GM18508 (cell line): ENCODE data around the gene PTPRT.

Experiments used
- ATAC-seq: cut with Tn5 transposase; IDR thresholded peaks from one replicate; pipeline ENCODE4 v1.9.1; 2021; ENCODE audit warnings: moderate number of reproducible peaks; ENCODE audit not compliant: insufficient read depth, unreplicated experiment

Gene PTPRT

DNA sequence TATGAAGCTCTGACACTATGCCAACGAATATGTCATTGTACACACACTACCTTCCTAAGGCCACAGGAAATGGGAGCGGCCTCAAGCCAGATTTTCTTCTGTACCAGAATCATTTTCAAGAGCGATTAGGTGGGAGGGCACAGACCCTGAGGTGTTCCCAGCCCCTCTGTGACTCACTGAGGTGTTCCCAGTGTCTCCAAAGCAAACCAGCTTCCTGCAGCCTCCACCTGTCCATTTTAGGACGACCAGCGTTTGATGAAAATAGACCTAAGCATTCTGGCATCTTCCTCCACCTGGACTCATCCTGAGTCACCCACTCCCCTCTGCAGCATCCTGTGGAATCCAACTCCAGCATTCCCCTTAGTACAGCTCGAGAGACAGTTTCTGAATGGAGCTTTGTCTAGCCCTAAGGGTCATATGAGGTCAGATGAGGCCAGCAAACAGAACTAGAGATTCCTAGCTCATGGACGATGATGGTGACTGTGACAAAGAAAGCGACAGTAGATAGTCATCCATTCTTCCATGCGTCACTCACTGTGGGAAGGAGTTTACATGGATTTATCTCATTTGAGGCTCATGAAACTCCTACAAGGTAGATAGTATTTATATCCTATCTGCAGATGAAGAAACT is 203.4 kb downstream of the PTPRT start:
- ATAC-seq: no peak

DNA sequence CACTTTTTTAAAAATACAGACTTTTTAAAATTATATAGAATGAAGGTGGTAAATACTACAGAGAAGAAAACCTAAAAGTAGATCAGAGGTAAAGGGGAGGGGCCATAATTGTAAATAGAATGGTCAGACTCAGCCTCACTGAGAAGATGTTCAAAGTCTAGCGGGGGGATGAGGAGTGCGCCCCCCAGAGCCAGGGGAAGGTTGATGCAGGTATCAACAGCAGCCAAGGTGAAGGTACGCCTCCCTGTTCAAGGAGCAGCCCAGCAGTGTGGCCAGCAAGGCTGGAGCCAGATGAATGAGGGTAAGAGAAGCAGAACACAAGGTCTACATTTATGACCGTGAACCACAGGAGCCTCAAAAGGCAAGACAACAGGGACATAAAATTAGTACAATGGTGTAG is 204.1 kb downstream of the PTPRT start:
- no peak for ATAC-seq

DNA sequence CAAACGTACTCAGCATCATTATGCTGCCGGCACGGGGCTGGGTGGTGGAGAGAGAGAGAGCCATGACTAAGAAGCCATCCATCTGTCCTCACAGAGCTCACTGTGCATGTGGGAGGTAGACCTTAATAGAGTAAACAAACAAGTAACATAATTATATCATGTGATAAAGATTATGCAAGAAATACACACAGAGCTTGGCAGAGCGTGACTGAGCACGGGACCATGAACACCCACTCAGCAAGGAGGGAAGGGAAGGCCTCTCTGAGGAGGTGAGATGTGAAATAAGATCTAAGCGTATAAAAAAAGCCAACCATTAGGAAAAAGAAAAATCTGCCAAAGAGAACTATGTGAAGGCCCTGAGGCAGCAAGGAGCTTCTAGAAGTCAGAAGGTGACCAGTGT is 207.5 kb downstream of the PTPRT start:
- no peak for ATAC-seq

DNA sequence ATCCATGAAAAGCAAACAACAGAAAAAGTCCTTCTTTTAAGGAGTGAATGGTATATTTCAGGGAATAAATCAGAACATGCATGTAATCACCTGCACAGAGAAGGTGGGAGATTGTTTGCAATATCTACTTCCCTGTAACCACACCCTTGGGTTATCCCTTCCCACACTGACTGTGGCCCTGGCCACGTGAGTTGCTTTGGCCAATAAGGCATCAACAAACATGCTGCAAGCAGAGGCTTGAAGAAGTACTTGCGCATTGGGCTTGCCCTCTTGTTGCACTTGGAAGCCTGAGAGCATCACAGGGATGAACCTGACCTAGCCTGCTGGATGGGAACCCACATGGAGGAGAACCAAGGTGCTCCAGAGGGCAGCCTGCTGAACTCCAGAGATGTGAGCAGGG is 208.5 kb downstream of the PTPRT start:
- ATAC-seq: no peak

DNA sequence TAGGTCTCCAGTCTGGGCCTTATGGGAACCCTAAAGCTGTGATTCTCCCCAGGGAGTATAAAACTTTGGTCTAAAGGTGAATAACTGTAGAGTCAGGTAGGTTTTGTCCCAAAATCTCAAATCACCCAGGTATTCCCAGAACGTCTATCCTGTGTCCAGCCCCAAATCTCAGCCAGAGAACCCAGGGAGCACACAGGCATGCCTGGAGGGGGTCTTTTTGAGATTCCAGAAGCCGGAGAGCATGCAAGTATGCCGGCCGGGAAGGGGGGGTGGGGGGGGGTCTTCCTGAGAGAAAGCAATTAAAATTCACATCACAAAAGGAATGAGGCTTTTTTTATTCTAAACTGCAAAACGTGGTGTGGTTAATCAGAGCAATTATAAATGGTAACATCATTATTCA is 210.0 kb downstream of the PTPRT start:
- no peak for ATAC-seq

DNA sequence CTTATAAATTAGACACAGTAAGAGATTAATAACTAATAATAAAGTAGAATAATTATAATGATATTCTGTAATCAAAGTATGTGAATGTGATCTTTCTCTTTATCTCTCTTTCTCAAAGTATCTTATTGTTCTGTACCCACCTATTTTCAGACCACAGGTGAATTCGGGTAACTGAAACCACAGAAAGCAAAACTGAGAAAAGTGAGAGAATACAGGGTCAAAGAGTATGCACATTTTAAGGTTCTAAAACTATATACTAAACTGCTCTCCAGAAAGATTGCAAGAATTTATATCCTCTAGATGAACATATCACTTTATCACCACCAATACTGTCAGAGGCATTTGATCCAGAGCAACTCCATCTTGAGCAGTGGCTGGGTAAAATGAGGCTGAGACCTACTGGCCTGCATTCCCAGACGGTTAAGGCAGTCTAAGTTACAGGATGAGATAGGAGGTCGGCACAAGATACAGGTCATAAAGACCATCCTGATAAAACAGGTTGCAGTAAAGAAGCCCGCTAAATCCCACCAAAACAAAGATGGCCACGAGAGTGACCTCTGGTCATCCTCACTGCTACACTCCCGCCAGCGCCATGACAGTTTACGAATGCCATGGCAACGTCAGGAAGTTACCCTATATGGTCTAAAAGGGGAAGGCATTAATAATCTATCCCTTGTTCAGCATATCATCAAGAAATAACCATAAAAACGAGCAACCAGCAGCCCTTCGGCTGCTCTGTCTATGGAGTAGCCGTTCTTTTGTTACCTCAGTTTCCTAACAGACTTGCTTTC is 211.3 kb downstream of the PTPRT start:
- ATAC-seq: no peak

DNA sequence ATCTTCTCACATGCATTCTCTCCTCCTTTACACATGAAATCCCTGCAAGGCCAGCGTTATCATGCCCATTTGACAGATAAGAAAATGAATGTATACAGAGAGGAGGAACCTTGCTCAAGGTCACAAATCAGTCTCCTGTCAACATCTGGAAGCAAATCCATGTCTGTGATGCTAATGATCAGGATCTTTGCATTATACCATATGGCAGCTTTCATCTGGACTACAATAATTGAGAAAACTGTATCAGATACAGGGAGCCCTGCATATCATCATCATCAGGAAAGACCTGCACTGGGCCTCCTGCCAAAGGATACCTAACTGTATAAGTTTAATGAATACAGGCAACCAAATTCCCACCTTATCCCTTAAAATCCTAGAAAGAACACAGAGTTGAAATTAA is 213.7 kb downstream of the PTPRT start:
- no peak for ATAC-seq

DNA sequence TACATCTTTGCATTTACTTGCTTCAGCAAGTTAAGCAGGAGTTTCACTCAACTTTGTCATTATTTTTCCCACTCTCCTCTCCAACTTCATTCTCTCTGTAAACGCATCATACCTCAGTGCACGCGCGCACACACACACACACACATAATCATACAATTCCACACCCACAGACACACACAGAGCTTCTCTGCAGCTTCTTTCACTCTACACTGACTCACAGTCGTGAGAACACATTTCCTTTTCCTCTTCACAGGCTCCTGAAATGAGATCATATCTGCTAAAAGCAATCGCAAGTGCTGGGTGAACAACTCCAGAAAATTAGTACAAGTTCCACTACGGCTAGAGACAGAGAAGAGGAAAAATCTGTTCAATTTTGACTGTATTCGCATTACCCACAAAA is 215.4 kb downstream of the PTPRT start:
- ATAC-seq: no peak

DNA sequence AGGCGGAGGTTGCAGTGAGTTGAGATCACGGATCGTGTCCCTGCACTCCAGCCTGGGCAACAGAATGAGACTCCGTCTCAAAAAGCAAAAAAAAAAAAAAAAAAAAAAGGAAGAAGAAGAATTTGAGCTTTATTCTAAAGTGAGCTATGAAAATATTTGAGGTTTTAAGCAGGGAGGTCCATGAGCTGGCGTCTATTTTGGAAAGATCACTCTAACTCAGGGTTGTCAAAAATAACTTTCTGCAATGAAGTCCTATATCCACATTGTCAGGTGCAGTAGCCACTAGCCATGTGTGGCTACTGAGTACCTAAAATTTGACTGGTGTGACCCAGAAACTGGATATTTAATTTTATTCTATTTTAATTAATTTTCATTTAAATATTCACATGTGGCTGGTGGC is 217.1 kb downstream of the PTPRT start:
- ATAC-seq: no peak

DNA sequence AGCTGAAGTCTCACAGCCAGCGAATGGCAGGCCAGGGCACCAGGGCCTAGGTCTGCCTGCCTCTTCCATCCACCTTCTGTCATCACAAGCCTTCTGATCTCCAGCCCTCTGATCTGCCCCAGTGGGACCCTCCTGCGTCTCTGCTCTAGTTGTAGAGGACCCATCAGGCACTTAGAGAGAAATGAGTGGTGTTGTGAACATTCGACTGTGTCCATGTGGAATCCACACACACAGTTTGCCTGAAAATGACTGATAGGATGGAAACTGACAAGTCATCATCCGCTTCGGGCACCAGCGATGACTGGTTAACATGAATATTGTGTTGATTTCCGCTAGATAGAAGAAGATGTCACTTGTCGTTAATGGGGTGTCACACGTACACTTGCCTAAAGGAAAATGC is 221.0 kb downstream of the PTPRT start:
- no peak for ATAC-seq

DNA sequence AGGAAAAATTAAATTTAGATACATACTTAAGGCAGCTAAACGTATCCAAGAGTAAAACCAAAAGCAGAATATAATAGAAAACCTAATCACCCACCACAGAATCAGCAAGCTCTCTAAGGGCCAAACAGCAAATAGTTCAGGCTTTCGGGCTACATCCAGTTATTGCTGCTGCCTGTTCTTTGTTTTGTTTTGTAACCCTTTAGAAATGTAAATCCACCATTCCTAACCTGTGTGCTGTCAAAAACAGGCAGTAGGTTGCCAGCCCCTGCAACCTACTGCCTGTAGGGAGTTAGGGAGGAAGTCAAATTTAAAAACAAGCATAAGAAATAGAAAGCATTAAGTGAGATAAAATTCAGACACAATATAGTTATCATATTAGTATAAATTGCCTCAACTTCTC is 225.9 kb downstream of the PTPRT start:
- no peak for ATAC-seq

DNA sequence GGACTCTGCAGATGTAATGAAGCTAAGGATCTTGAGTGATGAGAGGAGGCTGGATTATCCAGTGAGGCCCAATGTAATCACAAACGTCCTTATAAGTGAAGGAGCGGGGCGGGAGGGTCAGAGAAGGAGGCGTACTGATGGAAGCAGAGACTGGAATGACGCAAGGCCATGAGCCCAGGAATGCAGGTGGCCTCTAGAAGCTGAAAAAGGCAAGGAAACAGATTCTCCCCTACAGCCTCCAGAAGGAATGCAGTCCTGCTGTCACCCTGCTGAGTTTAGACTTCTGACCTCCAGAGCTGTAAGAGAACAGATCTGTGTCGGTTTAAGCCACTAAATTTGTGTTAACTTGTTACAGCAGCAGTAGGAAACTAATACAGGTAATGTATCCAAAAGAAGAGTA is 227.9 kb downstream of the PTPRT start:
- no peak for ATAC-seq

DNA sequence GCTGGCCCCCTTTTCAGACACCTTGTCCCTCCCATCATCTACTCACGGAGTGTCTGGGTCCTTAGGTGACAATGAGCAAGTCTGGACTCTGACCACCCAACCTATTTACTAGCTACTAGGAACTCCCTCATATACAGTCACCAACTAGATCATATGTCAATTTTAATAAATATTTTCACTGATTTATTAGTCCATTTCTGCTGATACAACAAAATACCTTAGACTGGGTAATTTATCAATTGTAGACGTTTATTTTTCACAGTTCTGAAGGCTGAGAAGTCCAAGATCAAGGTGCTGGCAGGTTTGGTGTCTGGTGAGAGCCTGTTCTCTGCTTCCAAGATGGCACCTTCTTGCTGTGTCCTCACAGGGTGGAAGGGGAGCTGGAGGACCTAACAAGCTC is 229.7 kb downstream of the PTPRT start:
- no peak for ATAC-seq

DNA sequence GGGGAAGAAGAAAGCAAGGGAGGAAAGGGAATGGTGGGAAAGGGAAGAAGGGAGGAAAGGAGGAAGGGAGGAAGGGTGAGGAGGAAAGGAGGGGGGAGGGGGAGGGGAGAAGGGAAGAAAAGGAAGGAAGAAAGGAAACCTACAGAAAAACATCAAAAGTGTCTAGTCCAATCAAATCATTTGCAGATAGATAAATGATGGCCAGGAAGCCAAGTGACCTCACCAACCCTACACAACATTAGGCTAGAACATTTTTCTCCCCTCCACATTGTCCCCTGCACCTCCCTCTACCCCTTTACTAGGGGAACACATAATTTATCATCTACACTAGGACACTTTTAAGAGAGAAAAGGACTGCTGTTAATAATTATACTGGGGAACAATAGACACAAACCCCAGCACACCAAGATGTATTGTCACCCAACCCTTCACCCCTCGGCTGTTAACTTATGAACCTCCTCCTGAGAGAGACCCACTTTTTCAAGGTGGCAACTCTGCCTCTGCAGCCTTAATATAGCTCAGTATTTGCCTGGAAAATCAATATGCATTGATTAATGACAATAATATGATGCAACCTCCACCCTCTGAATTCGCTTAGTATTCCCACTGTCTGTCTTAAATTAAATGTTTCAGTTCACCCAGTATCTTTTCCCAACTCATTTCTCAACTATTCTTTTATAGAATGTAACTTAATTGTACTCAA is 231.2 kb downstream of the PTPRT start:
- no peak for ATAC-seq

DNA sequence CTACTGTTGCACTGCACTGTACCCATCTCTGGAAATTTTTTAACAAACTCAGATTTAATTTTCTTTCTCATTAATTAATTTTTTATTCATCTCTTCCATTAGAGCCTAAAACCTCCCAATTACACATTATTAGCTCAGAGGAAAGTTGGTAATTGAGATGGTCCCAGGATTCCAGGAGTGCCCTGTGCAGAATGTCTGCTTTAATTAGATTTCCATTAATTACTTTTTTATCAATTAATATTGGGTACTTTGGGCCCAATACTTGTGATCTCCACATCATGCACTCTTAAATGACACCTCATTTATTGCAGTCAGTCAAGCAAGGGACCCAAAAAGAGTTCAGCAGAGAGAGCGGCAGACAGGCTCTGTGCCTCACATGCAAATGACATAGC is 232.0 kb downstream of the PTPRT start:
- no peak for ATAC-seq

DNA sequence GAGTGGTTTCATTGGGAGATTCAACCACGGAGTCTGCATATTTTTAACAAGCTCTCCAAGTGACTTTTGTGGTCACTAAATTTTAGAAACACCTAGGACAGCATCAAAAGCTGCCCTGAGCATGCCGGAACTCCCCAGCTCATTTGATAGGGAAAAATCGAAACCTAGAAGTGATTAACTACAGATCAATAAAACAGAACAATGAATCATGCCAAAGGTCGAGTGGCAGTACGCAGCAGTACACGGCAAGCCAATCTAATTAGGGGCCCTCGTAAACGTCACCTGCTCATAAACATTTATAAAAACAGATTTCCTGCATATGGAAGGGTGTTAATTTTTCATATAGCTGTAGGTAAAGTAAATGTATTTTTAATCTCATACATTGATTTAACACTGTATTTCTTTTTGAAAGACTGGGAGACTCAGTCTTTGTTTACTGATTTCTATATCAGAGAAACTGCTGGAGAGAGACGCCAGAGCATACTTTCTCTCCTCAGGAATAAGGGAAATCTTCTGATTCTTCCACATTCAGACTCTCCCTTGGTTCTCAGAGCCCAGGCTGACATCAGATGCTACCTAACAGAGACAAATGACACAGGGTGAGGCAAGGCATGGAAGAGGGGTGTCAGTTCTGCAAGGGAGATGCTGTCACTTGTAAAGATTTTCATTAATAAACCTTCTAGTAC is 232.5 kb downstream of the PTPRT start:
- ATAC-seq: no peak

DNA sequence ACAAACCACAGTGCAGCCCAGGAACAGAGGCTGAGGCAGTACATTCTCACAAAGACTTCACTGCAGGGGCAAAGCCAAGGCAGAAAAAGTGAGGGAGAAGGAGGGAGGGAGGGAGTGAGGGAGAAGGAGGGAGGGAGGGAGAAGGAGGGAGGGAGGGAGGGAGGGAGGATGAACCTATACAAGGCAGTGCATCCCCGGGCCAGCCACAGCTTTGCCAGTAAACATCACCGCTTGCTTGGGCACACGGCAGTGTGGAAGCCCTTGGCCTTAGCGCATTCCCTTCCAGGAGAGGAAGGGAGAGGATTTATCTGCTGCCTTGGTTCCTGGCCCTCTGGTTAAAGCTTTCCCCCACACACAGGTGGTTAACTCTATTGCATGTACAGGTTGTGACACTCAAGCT is 234.0 kb downstream of the PTPRT start:
- no peak for ATAC-seq

DNA sequence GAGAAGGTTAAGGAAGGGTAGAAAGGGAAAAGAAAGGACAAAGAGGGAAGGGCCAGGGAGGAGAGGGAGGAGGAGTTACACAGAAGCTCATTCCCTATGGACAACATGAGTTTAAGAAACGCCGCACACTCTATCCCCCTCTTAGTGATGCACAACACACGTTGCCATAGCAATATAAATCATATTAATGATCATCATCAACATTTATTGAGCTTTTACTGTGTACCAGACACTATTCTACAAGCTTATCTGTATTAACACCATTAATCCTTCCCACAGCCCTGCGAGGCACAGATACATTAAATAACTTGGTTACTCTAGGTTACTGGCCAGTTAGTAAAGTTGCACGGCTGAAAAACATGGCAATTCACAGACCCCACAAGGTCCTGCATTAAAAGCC is 234.8 kb downstream of the PTPRT start:
- no peak for ATAC-seq

DNA sequence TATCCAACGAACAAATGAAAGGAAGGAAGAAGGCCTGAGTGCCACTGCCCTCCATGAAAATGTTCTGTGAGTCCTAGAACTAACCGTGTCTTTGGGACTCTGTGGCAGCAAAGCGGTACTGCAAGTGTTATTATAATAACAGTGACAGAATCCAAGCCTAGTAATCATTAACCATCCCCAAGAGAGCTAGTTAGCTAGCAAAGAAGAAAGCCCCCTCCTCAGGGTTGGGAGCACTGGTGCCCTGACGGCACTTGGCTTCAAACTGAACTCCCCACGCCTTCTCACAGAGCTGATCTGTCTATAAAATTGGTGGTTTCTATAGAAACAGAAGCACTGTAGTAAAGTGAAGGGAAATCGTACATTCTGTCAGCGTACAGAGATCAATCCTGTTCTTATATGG is 239.8 kb downstream of the PTPRT start:
- no peak for ATAC-seq

DNA sequence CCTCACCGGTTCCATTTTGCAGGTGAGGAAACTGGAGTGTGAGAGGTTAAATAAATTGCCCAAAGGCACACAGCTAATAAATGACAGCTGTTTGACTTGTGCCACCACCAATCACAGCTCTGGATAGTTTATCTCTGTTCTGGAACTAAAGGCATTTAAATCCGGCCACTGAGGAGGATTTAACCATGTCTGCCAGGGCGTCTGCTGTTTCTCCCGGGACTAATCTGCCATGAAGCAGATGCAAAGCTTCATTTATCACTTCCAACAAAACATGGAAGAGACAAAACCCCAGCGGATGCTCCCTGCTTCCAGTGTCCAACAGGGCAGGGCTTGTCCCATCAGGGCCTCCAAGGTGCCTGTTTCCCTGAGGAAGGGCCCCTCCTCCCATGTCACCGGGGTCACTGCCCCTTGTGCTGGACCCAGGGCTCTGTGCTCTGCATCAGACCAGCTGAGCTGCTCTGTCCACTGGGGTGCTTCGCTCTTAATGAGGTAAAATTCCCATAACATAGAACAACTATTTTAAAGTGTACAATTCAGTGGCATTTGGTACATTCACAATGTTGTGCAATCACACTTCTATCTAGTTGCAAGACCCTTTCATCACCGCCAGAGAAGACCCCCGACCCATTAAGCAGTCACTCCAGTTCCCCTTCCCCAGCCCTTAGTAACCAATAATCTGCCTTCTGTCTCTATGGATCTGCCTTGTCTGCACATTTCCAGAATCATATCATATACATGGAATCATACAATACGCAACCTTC is 244.3 kb downstream of the PTPRT start:
- no peak for ATAC-seq
